GM19455 (cell line): ENCODE data around the gene PTEN.
"Not testable (repeated sequence)": the region's sequence is repeated elsewhere in the genome, so short reads cannot be mapped to it uniquely, and the experiment has no call there.

ENCODE experiments used
- ATAC-seq: cut with Tn5 transposase; IDR thresholded peaks from one replicate; pipeline ENCODE4 v1.9.1; 2021; ENCODE audit not compliant: unreplicated experiment

PTEN gene

GRCh38 chr10:87863053-87863943 is at the start of gene PTEN, which contains the start of gene KLLN:
PTEN (plus strand) TSS chr10:87863625; CDS start chr10:87864470, 845 bp downstream.
KLLN (minus strand) TSS chr10:87863533; CDS start chr10:87862487, 1,046 bp downstream.
- ATAC-seq, result peak; percentile 40

GRCh38 chr10:87816163-87816897 is 47.1 kb upstream of the PTEN start:
- ATAC-seq, result no peak

DNA sequence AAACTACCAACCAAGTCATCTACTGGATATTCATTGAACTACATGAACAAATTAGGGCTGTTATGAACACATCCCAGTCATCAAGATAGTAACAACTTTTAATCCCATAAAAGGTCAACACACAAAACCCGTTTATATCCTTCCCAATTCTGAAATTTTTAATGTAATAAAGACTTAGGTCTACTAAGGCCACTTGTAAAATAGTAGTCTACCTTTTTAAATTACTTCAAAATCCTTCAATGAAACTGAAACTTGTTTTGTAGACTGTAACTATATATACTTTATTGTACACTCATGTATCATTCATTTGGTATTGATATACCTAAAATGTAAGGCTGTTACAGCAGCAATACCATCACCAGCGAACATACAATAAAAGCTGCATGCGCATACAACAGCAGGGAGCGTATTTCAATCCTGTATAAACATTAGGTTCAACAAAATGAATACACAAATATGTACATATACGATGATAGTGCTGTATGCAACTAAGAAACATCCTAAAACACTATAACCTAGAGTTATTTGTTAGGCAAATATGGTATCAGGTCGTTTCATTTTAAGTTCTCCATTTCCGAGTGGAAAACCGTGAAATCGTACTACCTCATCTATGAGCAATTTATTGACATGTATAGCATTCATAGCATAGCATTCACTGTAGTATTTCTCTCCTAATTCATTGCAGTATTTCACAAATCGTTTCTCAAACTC is 46.4 kb upstream of the PTEN start:
- peak; percentile 6 for ATAC-seq

GRCh38 chr10:87817609-87818504 is 45.6 kb upstream of the PTEN start, which contains the start of gene ATAD1:
ATAD1 (minus strand) TSS chr10:87818226; CDS start chr10:87814599, 3,627 bp downstream.
- peak; percentile 76 for ATAC-seq

GRCh38 chr10:87818505-87819288 is 44.7 kb upstream of the PTEN start:
- ATAC-seq, result peak; percentile 46

- ATAC-seq, result no peak
Measured at GRCh38 chr10:87819289-87819585, 44.2 kb upstream of the PTEN start.

DNA sequence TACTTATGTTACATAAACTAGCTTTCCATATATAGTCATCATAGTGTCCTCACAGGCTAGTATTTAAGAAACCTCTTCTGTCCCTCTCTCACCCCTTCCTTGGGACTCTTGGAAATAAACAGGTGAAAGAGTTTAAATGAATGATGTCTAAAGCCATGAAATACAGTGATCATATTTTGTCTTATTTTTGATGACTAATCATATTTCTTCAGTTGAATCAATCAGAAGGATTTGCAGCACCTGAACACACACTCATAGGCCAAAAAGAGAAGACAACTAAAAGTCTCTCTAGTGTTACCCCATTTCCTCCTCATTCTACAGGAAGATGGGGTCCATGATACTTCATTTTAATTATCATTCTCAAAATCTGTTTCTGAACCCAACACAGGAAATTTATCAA is 36.8 kb upstream of the PTEN start:
- ATAC-seq, result no peak

DNA sequence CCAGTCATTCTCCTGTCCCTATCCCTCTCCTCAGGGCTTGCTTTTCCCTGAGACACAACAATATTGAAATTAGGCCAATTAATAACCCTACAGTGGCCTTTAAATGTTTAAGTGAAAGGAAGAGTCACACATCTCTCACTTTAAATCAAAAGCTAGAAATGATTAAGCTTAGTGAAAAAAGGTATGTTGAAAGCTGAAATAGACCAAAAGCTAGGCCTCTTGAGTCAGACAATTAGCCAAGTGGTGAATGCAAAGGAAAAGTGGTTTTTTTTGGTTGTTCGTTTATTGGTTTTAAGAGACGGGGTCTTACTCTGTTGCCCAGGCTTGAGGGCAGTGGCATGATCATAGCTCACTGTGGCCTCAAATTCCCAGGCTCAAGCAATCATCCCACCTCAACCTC is 35.7 kb upstream of the PTEN start:
- no peak for ATAC-seq

- ATAC-seq, result not testable (repeated sequence)
Measured at GRCh38 chr10:87829051-87829450, 34.4 kb upstream of the PTEN start.

GRCh38 chr10:87829986-87830729 is 33.3 kb upstream of the PTEN start:
- no peak for ATAC-seq

GRCh38 chr10:87836098-87836497 is 27.3 kb upstream of the PTEN start:
- no peak for ATAC-seq

DNA sequence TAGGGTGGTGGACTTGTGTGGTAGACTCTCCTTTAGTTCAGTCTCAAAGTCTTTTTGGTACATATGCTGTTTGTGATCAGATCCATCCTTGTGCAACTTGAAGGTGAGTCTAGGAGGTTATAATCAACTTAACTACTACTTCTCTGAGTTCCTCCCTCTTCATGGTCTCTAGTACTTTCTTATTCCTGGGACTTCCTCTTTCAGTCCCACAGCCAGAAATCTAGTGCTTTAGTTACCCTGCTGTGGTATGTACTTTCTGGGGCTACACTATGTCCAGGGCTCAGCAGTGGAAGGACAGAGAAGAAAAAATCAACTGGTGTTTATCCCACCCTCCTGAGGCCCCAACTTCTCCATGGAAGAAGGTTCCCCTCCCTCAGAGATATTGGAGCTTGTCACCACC is 26.0 kb upstream of the PTEN start:
- no peak for ATAC-seq

- ATAC-seq, result no peak
Measured at GRCh38 chr10:87838650-87839049, 24.8 kb upstream of the PTEN start.

DNA sequence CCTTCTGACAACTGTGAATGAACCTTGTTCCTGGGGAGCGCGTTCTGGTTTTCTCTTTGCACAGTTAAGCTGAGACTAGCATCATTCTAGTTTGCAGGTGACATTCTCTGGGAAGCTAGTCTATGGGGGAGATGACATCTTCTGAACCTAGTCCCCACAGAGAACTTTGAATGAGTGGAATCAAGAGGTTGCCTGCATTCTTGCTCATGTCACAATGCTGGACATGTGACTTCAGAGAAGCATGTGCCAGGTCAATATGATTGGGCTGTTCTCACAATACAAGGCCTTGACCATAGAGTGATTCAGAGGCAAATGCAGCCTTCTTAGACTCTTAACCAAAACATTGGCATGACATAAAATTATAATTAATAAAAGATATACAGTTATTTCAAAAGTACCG is 22.2 kb upstream of the PTEN start:
- no peak for ATAC-seq

DNA sequence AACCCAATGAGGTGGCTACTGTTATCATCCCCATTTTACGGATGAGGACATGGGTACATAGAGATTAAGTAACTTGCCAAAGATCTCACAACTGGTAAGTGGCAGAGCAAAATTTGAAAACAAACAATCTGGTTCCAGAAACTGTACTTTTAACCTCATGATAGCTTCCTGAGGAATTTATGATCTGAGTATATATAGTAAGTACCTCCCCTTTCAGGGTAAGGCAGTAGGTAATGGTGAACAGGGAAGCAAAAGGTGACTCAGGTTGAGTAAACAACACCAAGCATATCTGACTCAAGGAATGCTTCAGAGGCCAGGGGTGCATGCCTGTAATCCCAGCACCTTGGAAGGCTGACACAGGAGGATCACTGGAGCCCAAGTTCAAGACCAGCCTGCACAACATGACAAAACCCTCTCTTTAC is 21.2 kb upstream of the PTEN start:
- no peak for ATAC-seq

GRCh38 chr10:87842776-87843497 is 20.5 kb upstream of the PTEN start:
- ATAC-seq, result no peak

DNA sequence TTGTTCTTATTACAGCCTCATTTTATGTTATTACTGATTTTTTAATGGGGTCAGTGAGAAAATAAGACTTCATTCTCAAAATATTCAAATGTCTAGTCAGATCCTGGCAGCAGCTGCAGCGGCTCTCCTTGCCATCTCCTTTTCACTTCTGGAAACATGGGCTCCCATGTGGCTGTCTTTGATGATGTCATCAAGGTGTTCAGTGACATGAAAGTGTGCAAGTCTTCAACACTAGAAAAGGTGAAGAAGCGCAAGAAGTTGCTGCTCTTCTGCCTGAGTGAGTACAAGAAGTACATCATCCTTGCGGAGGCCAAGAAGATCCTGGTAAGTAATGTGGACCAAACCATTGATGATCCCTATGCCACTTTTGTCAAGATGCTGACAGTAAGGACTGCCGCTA is 19.7 kb upstream of the PTEN start:
- ATAC-seq, result no peak
